Activated naive CD4-positive, alpha-beta T cell treated with anti-CD3 and anti-CD28 coated beads, Interleukin-2, amount 50 U/mL, for 24 hours (primary cell): Measurements from ENCODE around the gene LIN7C.
"Not testable (repeated sequence)": the region's sequence is repeated elsewhere in the genome, so short reads cannot be mapped to it uniquely, and the experiment has no call there.

ENCODE experiments used
- H3K27ac Mint-ChIP-seq: one replicate; pipeline ENCODE4 v1.8.0; 2021; ENCODE audit warnings: mild to moderate bottlenecking, mixed read lengths
- H3K27me3 Mint-ChIP-seq: one replicate; pipeline ENCODE4 v1.8.0; 2021; ENCODE audit warnings: mixed read lengths
- H3K36me3 Mint-ChIP-seq: one replicate; pipeline ENCODE4 v1.8.0; 2021; ENCODE audit warnings: mixed read lengths
- H3K4me1 Mint-ChIP-seq: one replicate; pipeline ENCODE4 v1.8.0; 2021; ENCODE audit warnings: mixed read lengths
- H3K4me3 Mint-ChIP-seq: one replicate; pipeline ENCODE4 v1.8.0; 2021; ENCODE audit warnings: mild to moderate bottlenecking, mixed read lengths
- H3K9me3 Mint-ChIP-seq: one replicate; pipeline ENCODE4 v1.8.0; 2021; ENCODE audit warnings: mixed read lengths

LIN7C gene

GRCh38 chr11:27520226-27520625, 13.7 kb upstream of the LIN7C start:
- peaks cover 7% of the 10 kb centered on the region for H3K27me3 Mint-ChIP-seq
- no peak overlapping the region for H3K4me3 Mint-ChIP-seq
- no peaks in the 10 kb centered on the region for H3K9me3 Mint-ChIP-seq
- no peaks in the 10 kb centered on the region for H3K4me1 Mint-ChIP-seq
- H3K36me3 Mint-ChIP-seq = peaks cover 5% of the 10 kb centered on the region
- H3K27ac Mint-ChIP-seq = no peak overlapping the region

GRCh38 chr11:27518518-27518917, 11.9 kb upstream of the LIN7C start:
- Mint-ChIP-seq H3K4me1 (no peaks in the 10 kb centered on the region), H3K36me3 (peaks cover 5% of the 10 kb centered on the region), H3K27me3 (peaks cover 7% of the 10 kb centered on the region), H3K9me3 (no peaks in the 10 kb centered on the region), H3K4me3 (no peak overlapping the region), H3K27ac (no peak overlapping the region)

- not testable (repeated sequence) for H3K36me3 Mint-ChIP-seq, H3K4me3 Mint-ChIP-seq, H3K9me3 Mint-ChIP-seq, H3K4me1 Mint-ChIP-seq, H3K27me3 Mint-ChIP-seq
- H3K27ac Mint-ChIP-seq = peak overlapping the region; percentile 3
Measured at GRCh38 chr11:27517490-27517889, 10.9 kb upstream of the LIN7C start.

- no peaks in the 10 kb centered on the region for H3K4me1 Mint-ChIP-seq
- H3K4me3 Mint-ChIP-seq = no peak overlapping the region
- H3K27me3 Mint-ChIP-seq = peaks cover 7% of the 10 kb centered on the region
- H3K9me3 Mint-ChIP-seq = no peaks in the 10 kb centered on the region
- H3K36me3 Mint-ChIP-seq = peaks cover 4% of the 10 kb centered on the region
- H3K27ac Mint-ChIP-seq = no peak overlapping the region
Measured at GRCh38 chr11:27514558-27514957, 8.0 kb upstream of the LIN7C start.

GRCh38 chr11:27514076-27514475, 7.5 kb upstream of the LIN7C start:
- Mint-ChIP-seq H3K4me1 (no peaks in the 10 kb centered on the region), H3K4me3 (no peak overlapping the region), H3K36me3 (peaks cover 4% of the 10 kb centered on the region), H3K27me3 (peaks cover 7% of the 10 kb centered on the region), H3K9me3 (no peaks in the 10 kb centered on the region), H3K27ac (no peak overlapping the region)

GRCh38 chr11:27513389-27513788, 6.8 kb upstream of the LIN7C start:
- Mint-ChIP-seq H3K36me3 (peaks cover 9% of the 10 kb centered on the region), H3K4me3 (no peak overlapping the region), H3K4me1 (peaks cover 6% of the 10 kb centered on the region), H3K9me3 (no peaks in the 10 kb centered on the region), H3K27ac (no peak overlapping the region), H3K27me3 (peaks cover 4% of the 10 kb centered on the region)

GRCh38 chr11:27512238-27512637, 5.7 kb upstream of the LIN7C start:
- H3K36me3 Mint-ChIP-seq = peaks cover 11% of the 10 kb centered on the region
- H3K27me3 Mint-ChIP-seq = no peaks in the 10 kb centered on the region
- H3K27ac Mint-ChIP-seq = no peak overlapping the region
- peaks cover 16% of the 10 kb centered on the region for H3K4me1 Mint-ChIP-seq
- H3K4me3 Mint-ChIP-seq = no peak overlapping the region
- H3K9me3 Mint-ChIP-seq = no peaks in the 10 kb centered on the region

- no peaks in the 10 kb centered on the region for H3K27me3 Mint-ChIP-seq
- no peak overlapping the region for H3K4me3 Mint-ChIP-seq
- H3K4me1 Mint-ChIP-seq = peaks cover 31% of the 10 kb centered on the region
- no peaks in the 10 kb centered on the region for H3K9me3 Mint-ChIP-seq
- H3K36me3 Mint-ChIP-seq = peaks cover 8% of the 10 kb centered on the region
- no peak overlapping the region for H3K27ac Mint-ChIP-seq
Measured at GRCh38 chr11:27509908-27510307, 3.3 kb upstream of the LIN7C start.

- Mint-ChIP-seq H3K27ac (peak overlapping the region; percentile 99), H3K9me3 (no peaks in the 10 kb centered on the region), H3K4me3 (peak overlapping the region; percentile 99), H3K36me3 (peaks cover 8% of the 10 kb centered on the region), H3K4me1 (peaks cover 43% of the 10 kb centered on the region), H3K27me3 (no peaks in the 10 kb centered on the region)
Measured at GRCh38 chr11:27507557-27508322, 1.2 kb upstream of the LIN7C start.

GRCh38 chr11:27505781-27506180, 788 bp downstream of the LIN7C start:
- no peaks in the 10 kb centered on the region for H3K9me3 Mint-ChIP-seq
- peaks cover 55% of the 10 kb centered on the region for H3K4me1 Mint-ChIP-seq
- no peaks in the 10 kb centered on the region for H3K27me3 Mint-ChIP-seq
- H3K36me3 Mint-ChIP-seq = peaks cover 8% of the 10 kb centered on the region
- peak overlapping the region; percentile 99 for H3K27ac Mint-ChIP-seq
- peak overlapping the region; percentile 99 for H3K4me3 Mint-ChIP-seq

GRCh38 chr11:27504205-27504604, 2.4 kb downstream of the LIN7C start:
- Mint-ChIP-seq H3K27me3 (no peaks in the 10 kb centered on the region), H3K36me3 (peaks cover 7% of the 10 kb centered on the region), H3K27ac (no peak overlapping the region), H3K9me3 (no peaks in the 10 kb centered on the region), H3K4me1 (peaks cover 58% of the 10 kb centered on the region), H3K4me3 (peak overlapping the region; percentile 99)

- H3K4me1 Mint-ChIP-seq = peaks cover 52% of the 10 kb centered on the region
- peaks cover 2% of the 10 kb centered on the region for H3K36me3 Mint-ChIP-seq
Measured at GRCh38 chr11:27501100-27501499, 5.5 kb downstream of the LIN7C start.

GRCh38 chr11:27497911-27498310, 8.7 kb downstream of the LIN7C start:
- Mint-ChIP-seq H3K27ac (no peak overlapping the region), H3K4me3 (no peak overlapping the region), H3K4me1 (peaks cover 40% of the 10 kb centered on the region), H3K27me3 (no peaks in the 10 kb centered on the region), H3K36me3 (peaks cover 4% of the 10 kb centered on the region), H3K9me3 (no peaks in the 10 kb centered on the region)

More at GRCh38 chr11:27501100-27501499, 5.5 kb downstream of the LIN7C start:
- Mint-ChIP-seq H3K4me3 (no peak overlapping the region), H3K27me3 (no peaks in the 10 kb centered on the region), H3K9me3 (no peaks in the 10 kb centered on the region), H3K27ac (no peak overlapping the region)

GRCh38 chr11:27497284-27497866, 9.2 kb downstream of the LIN7C start:
- Mint-ChIP-seq H3K36me3 (peaks cover 4% of the 10 kb centered on the region), H3K27me3 (no peaks in the 10 kb centered on the region), H3K27ac (no peak overlapping the region), H3K4me3 (no peak overlapping the region), H3K9me3 (no peaks in the 10 kb centered on the region), H3K4me1 (peaks cover 37% of the 10 kb centered on the region)

- H3K9me3 Mint-ChIP-seq = no peaks in the 10 kb centered on the region
- H3K4me1 Mint-ChIP-seq = peaks cover 28% of the 10 kb centered on the region
- no peaks in the 10 kb centered on the region for H3K27me3 Mint-ChIP-seq
- H3K36me3 Mint-ChIP-seq = peaks cover 4% of the 10 kb centered on the region
- no peak overlapping the region for H3K4me3 Mint-ChIP-seq
- no peak overlapping the region for H3K27ac Mint-ChIP-seq
Measured at GRCh38 chr11:27496461-27496860, 10.1 kb downstream of the LIN7C start.

GRCh38 chr11:27495710-27496300, 10.8 kb downstream of the LIN7C start:
- no peaks in the 10 kb centered on the region for H3K9me3 Mint-ChIP-seq
- peaks cover 28% of the 10 kb centered on the region for H3K4me1 Mint-ChIP-seq
- H3K36me3 Mint-ChIP-seq = peaks cover 4% of the 10 kb centered on the region
- no peak overlapping the region for H3K4me3 Mint-ChIP-seq
- H3K27ac Mint-ChIP-seq = no peak overlapping the region
- H3K27me3 Mint-ChIP-seq = no peaks in the 10 kb centered on the region
